Vagina (tissue), 2 donors: ENCODE results near the gene SYDE2. TPM values are rescaled to one million over a fixed set of nuclear protein-coding genes. Genes with fewer than 3 reads are reported as not detected.
"Not testable (repeated sequence)": the region's sequence is repeated elsewhere in the genome, so short reads cannot be mapped to it uniquely, and the experiment has no call there.

Experiments used
- DNase-seq, 2 donors: peaks; one replicate each; pipeline ENCODE4 v3.0.0-alpha.2; 2017; ENCODE audit errors: extremely low spot score in 2 of 2
- H3K27ac ChIP-seq: fragments of 200-600 bp; sonication (generic); one replicate; pipeline ENCODE4 v1.5.1; 2019
- H3K27me3 ChIP-seq: fragments of 200-600 bp; sonication (generic); one replicate; pipeline ENCODE4 v1.5.1; 2019
- H3K36me3 ChIP-seq, 2 donors: fragments of 200-600 bp; sonication (generic); one replicate each; pipeline ENCODE4 v1.5.1; 2017 to 2019
- H3K4me1 ChIP-seq: fragments of 200-600 bp; sonication (generic); one replicate; pipeline ENCODE4 v1.5.1; 2019
- H3K4me3 ChIP-seq, 2 donors: fragments of 200-600 bp; sonication (generic); 1 replicate in 1 of 2; 2 replicates in 1 of 2; pipeline ENCODE4 v1.5.1; 2016 to 2019
- H3K9me3 ChIP-seq: fragments of 200-600 bp; sonication (generic); one replicate; pipeline ENCODE4 v1.5.1; 2019
- CTCF ChIP-seq, 3 experiments: fragments of 450-650 bp in 2 of 3; fragments of 200-600 bp in 1 of 3; sonication (generic) in 1 of 3; IDR thresholded peaks; one replicate each; pipeline ENCODE4 v1.5.1; 2017 to 2019; ENCODE audit warnings: antibody characterized with exemption in 3 of 3, mild to moderate bottlenecking in 2 of 3, moderate library complexity in 2 of 3
- POLR2A ChIP-seq, 2 donors: fragments of 450-650 bp; IDR thresholded peaks; one replicate each; pipeline ENCODE4 v1.6.1; 2017; ENCODE audit warnings: antibody characterized with exemption in 2 of 2, mild to moderate bottlenecking in 2 of 2, moderate library complexity in 2 of 2
- POLR2AphosphoS5 ChIP-seq, 2 donors: sonication (generic); formaldehyde crosslinking; IDR thresholded peaks; one replicate each; pipeline ENCODE4 v1.9.0; 2017; ENCODE audit warnings: antibody characterized with exemption in 2 of 2, mild to moderate bottlenecking in 2 of 2, low read depth in 1 of 2; ENCODE audit not compliant: insufficient read depth in 1 of 2
- intact Hi-C: fragments of 100-400 bp; cut with DNase I; formaldehyde crosslinking; loops from one replicate; pipeline ENCODE4 v1.15.1; 2023
- total RNA-seq: library from RNA; depleted of rRNA; stranded (reverse); fragments of >200 nt; gene quantifications from one replicate; pipeline ENCODE4 v1.2.3, GENCODE V29; 2016

SYDE2 gene
- 4.7 TPM for total RNA-seq

GRCh38 chr1:85200463-85201339 is at the start of gene SYDE2:
TSS of gene SYDE2 (minus strand) at chr1:85201016. CDS start at chr1:85200996, 20 bp downstream.
- DNase-seq = no peak
- H3K4me3 ChIP-seq = peak within 1 kb of the TSS; percentile 53 to 68
- no peaks in the 10 kb centered on the region for H3K9me3 ChIP-seq
- H3K36me3 ChIP-seq = no peaks in the 10 kb centered on the region
- intact Hi-C loops = loop anchor here (5.0 kb wide), 1 partner anchor 52 kb away; no protein-coding TSS in a partner anchor
- peaks cover 54% of the 10 kb centered on the region for H3K4me1 ChIP-seq
- H3K27ac ChIP-seq = peak within 1 kb of the TSS; percentile 92
- TF ChIP-seq POLR2AphosphoS5 (IDR thresholded peaks at IDR 0.05; ENCODE audit: insufficient read depth in 1 of 2, low read depth in 1 of 2) (peak in 1 of 2 donors; percentile 55), CTCF (IDR thresholded peaks at IDR 0.05) (peak in 1 of 3 experiments; percentile 30), POLR2A (IDR thresholded peaks at IDR 0.05) (peak in 1 of 2 donors; percentile 60)
- no peaks in the 10 kb centered on the region for H3K27me3 ChIP-seq

GRCh38 chr1:85249042-85249441 is 48.2 kb upstream of the SYDE2 start:
- not testable (repeated sequence) for DNase-seq, H3K27me3 ChIP-seq, H3K9me3 ChIP-seq, H3K4me3 ChIP-seq, H3K36me3 ChIP-seq, H3K27ac ChIP-seq
- intact Hi-C loops = loop anchor here (5.0 kb wide), 1 partner anchor 132 kb away; no protein-coding TSS in a partner anchor
- H3K4me1 ChIP-seq = peaks cover 22% of the 10 kb centered on the region

- no peaks in the 10 kb centered on the region for H3K36me3 ChIP-seq
- no peak overlapping the region for H3K27ac ChIP-seq
- H3K4me3 ChIP-seq = no peak overlapping the region
- intact Hi-C loops = loop anchor here (5.0 kb wide), 1 partner anchor 129 kb away; no protein-coding TSS in a partner anchor
- H3K4me1 ChIP-seq = peaks cover 11% of the 10 kb centered on the region
- no peak for DNase-seq
- no peaks in the 10 kb centered on the region for H3K9me3 ChIP-seq
- TF ChIP-seq CTCF (IDR thresholded peaks at IDR 0.05) (no peak), POLR2AphosphoS5 (IDR thresholded peaks at IDR 0.05; ENCODE audit: insufficient read depth in 1 of 2, low read depth in 1 of 2) (no peak), POLR2A (IDR thresholded peaks at IDR 0.05) (no peak)
- no peaks in the 10 kb centered on the region for H3K27me3 ChIP-seq
These were observed 45.1 kb upstream of the SYDE2 start for GRCh38 chr1:85245891-85246290.

GRCh38 chr1:85245456-85245855 is 44.6 kb upstream of the SYDE2 start:
- DNase-seq = no peak
- Histone ChIP-seq H3K9me3 (no peaks in the 10 kb centered on the region), H3K36me3 (no peaks in the 10 kb centered on the region), H3K27me3 (no peaks in the 10 kb centered on the region), H3K4me1 (peaks cover 11% of the 10 kb centered on the region), H3K4me3 (no peak overlapping the region), H3K27ac (no peak overlapping the region)
- no peak for TF ChIP-seq POLR2AphosphoS5 (IDR thresholded peaks at IDR 0.05; ENCODE audit: insufficient read depth in 1 of 2, low read depth in 1 of 2)
- TF ChIP-seq CTCF (IDR thresholded peaks at IDR 0.05) = no peak
- TF ChIP-seq POLR2A (IDR thresholded peaks at IDR 0.05) = no peak
- intact Hi-C loops = loop anchor here (5.0 kb wide), 1 partner anchor 128 kb away; no protein-coding TSS in a partner anchor

- no peak for TF ChIP-seq CTCF (IDR thresholded peaks at IDR 0.05)
- no peak for TF ChIP-seq POLR2AphosphoS5 (IDR thresholded peaks at IDR 0.05; ENCODE audit: insufficient read depth in 1 of 2, low read depth in 1 of 2)
- TF ChIP-seq POLR2A (IDR thresholded peaks at IDR 0.05) = no peak
- intact Hi-C loops = loop anchor here (5.0 kb wide), 1 partner anchor 127 kb away; no protein-coding TSS in a partner anchor
- no peak overlapping the region for H3K4me3 ChIP-seq
These were observed 43.6 kb upstream of the SYDE2 start for GRCh38 chr1:85244271-85245061.

More at GRCh38 chr1:85244271-85245061, 43.6 kb upstream of the SYDE2 start:
- peak overlapping the region; percentile 19 for H3K27ac ChIP-seq
- H3K4me1 ChIP-seq = peaks cover 11% of the 10 kb centered on the region
- DNase-seq = no peak
- no peaks in the 10 kb centered on the region for H3K36me3 ChIP-seq
- H3K9me3 ChIP-seq = no peaks in the 10 kb centered on the region
- no peaks in the 10 kb centered on the region for H3K27me3 ChIP-seq
